ENCODE measurements around the gene MAGEH1.
"Not testable (repeated sequence)": the region's sequence is repeated elsewhere in the genome, so short reads cannot be mapped to it uniquely, and the experiment has no call there.

The MAGEH1 gene

GRCh38 chrX:55451990-55452832 lies at the start of gene MAGEH1:
Gene MAGEH1, plus strand, starts transcription at chrX:55452127. Its CDS starts 248 bp downstream, at chrX:55452375.
- peak; percentile 24 for DNase-seq

DNA sequence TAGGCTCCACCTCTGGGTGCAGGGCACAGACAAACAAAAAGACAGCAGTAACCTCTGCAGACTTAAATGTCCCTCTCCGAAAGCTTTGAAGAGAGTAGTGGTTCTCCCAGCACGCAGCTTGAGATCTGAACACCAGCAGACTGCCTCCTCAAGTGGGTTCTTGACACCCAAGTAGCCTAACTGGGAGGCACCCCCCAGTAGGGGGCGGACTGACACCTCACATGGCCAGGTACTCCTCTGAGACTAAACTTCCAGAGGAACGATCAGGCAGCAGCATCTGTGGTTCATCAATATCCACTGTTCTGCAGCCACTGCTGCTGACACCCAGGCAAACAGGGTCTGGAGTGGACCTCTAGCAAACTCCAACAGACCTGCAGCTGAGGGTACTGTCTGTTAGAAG lies 24.8 kb upstream of the MAGEH1 start:
- DNase-seq, result not testable (repeated sequence)

DNA sequence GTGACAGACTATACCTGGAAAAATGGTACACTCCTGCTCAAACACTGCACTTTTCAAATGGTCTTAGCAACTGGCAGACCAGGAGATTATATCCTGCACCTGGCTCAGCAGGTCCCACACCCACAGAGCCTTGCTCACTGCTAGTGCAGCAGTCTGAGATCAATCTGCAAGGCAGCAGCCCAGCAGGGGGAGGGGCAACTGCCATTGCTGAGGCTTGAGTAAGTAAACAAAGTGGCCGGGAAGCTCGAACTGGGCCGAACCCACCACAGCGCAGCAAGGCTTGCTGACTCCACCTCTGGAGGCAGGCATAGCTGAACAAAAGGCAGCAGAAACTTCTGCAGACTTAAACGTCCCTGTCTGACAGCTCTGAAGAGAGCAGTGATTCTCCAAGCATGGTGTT lies 8.5 kb upstream of the MAGEH1 start:
- not testable (repeated sequence) for DNase-seq

DNA sequence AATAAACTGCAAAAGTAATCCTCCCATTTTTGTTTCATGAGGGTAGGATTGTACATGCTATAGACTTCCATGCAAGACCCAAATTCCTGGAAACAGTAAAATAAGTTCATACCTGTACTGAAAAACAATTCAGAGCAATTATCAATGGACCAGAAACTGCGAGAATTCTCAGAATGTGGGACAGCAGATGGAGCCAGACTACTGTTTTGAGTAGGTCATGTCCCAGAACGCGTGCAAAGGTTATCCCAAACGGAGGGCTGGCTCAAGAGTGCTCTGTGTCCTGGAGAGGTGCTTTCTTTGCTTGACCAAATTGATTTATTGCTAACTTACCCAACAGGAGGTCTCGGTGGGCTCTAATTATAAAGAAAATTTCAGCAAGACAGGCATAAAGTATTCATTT lies 1.7 kb upstream of the MAGEH1 start:
- no peak for DNase-seq

DNA sequence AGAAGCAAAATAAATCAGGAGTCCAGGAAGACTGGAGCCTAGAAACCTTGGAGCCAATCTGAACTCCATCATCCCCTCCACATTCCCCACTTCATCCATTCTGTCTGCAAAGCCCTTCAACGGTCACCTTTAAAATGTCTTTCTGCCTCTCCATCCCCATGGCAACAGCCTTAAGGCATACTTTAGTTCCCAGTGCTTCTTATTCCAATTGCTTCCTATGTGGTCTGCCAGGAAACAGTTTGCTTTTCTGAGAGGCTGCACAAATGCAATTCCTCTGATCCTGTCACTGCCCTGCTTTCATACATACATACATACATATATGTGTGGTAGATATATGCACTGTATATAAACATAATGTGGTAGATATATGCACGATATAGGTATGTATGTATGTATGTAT lies 786 bp upstream of the MAGEH1 start:
- DNase-seq, result no peak

DNA sequence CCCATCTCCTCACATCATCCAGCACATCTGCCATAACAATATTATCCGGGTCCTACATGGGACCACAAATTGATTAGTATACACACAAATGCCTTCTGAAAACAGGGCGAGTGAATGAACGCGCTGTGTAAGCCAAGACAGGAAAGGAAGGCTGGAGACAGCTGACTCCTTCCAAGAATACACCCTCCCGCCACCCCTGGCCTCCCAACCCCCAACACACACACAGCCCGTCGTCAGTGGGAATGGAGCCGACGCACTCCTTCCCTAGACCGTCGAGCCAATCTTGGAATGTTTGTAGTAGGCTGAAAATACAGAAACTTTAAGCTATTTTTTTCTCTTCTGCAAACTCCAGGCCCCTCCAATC lies 319 bp upstream of the MAGEH1 start:
- no peak for DNase-seq

DNA sequence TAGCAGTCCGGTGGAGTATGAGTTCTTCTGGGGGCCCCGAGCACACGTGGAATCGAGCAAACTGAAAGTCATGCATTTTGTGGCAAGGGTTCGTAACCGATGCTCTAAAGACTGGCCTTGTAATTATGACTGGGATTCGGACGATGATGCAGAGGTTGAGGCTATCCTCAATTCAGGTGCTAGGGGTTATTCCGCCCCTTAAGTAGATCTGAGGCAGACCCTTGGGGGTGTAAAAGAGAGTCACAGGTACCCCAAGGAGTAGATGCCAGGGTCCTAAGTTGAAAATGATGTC lies 852 bp downstream of the MAGEH1 start:
- no peak for DNase-seq

GRCh38 chrX:55455708-55456107 lies 3.8 kb downstream of the MAGEH1 start:
- not testable (repeated sequence) for DNase-seq

GRCh38 chrX:55459426-55459825 lies 7.5 kb downstream of the MAGEH1 start:
- not testable (repeated sequence) for DNase-seq

DNA sequence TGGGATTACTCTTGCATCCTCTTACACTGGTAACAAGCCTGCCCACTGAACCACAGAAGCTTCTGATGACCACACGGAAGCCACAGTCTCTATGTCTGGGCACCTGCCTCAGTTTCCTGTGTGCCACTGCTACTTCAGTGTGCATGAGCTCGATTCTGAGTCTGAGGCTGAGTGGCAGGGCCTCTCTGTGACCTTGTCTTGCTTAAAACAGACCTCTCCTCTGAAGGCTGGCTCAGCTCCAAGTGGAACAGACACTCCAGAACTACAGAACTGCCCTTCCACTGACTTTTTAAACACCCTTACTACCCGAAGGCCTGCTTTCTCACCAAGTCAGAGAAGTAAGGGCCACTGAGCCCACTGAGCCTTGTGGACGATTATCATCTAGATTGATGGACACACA lies 8.0 kb downstream of the MAGEH1 start:
- DNase-seq, result not testable (repeated sequence)

DNA sequence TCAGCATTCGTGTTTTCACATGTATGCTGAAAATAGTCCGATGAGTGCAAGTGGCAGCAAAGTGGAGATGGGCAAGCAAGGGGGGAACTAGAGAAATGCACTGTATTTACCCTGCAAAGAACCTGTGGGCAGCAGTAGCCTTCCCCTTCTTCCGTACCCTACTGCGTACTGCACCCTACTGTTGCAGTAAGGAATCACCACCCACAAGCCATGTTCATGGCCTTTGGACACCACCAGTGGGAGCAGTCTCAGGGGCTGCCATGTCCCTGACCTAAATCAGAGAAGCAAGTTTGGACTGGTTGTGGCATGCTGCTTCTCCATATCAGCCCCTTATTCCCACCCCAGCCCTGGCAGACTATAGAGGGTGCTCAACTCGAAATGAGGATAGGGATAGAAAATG lies 12.1 kb downstream of the MAGEH1 start:
- DNase-seq, result not testable (repeated sequence)

GRCh38 chrX:55465108-55465507 lies 13.2 kb downstream of the MAGEH1 start:
- not testable (repeated sequence) for DNase-seq

GRCh38 chrX:55465791-55466190 lies 13.9 kb downstream of the MAGEH1 start:
- not testable (repeated sequence) for DNase-seq

- DNase-seq, result not testable (repeated sequence)
Observed at GRCh38 chrX:55479956-55480355, 28.0 kb downstream of the MAGEH1 start.

GRCh38 chrX:55480390-55481062 lies 28.6 kb downstream of the MAGEH1 start:
- no peak for DNase-seq

DNA sequence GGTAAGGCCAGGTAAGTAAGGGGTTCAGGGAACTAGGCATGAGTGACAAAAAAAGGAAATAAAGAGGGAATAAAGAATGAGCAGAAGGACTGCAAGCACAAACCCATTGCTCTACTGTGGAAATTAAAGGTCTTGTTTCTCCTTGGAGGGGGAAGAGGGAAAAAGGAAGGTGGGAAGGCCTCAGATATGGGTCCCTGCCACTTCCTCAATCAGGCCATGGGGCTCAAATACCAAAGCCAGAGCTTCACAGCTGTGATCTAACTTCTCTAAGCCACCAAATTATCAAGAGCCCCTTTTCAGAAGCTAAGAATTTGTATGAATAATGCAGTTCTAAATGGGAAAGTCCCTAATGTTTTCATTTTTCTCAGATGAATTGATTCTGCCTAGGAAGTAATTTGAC lies 33.0 kb downstream of the MAGEH1 start:
- DNase-seq, result no peak

DNA sequence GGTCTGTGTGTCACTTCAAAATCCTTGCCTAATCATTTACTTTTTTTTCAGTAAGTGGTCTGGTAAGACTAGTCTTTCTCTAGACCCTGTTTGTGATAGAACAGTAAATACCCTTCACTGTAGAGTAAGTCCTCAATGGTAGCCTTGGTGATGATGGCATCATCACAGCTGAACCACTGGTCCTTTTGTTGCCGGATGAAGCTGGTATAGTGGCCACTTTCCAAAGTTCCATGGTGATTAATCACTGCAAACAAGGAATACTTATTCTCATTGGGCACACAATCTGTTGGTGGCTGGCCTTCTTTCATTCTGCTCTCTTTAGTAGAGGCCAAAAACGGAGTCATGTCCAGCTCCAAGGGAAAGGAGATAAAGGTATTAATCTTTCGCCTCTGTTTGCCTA lies 34.8 kb downstream of the MAGEH1 start:
- no peak for DNase-seq

DNA sequence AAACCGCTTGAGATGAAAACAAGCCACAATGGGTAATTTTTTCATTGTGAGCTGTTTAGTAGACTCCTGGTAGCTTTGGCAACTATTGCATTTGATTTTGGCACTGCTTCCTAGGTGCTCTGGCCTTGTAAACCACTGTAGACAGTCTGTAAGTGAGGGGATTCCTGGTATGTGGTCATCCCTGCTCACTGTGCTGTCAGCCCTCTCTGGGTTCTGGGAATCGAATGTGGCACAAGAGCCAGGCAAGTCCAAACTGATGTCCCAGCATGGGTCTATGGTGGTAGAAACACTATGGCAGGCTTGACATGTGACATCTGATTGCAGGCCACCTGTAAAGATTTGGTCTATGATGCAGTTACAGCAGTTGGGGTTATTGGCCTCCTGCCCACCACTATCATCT lies 35.2 kb downstream of the MAGEH1 start:
- DNase-seq, result no peak

- DNase-seq, result peak; percentile 7
Observed at GRCh38 chrX:55488006-55488592, 36.2 kb downstream of the MAGEH1 start.

- DNase-seq, result peak; percentile 30
Observed at GRCh38 chrX:55488593-55489313, 36.8 kb downstream of the MAGEH1 start.

GRCh38 chrX:55489314-55490009 lies 37.5 kb downstream of the MAGEH1 start, which contains the start of gene USP51:
Gene USP51, minus strand, starts transcription at chrX:55489848. Its CDS starts 909 bp downstream, at chrX:55488939.
- DNase-seq, result no peak

DNA sequence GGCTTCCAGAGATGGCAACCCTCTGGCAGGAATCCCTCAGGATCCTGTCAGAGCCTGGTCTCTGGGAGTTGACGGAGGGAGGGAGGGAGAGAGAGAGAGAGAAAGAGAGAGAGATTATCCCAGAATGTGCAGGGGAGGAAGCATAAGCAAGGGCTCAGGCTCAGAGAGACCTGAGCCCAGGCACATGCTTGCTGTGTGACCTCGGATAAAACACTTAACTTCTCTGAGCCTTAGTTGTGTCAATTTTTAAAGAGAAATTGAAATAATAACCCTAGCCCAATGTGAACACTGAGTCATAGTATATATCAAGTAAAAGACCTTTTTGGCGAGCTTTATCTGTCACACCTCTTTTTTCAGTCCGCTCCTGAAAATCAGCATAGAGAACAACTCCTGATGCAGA lies 38.2 kb downstream of the MAGEH1 start:
- no peak for DNase-seq

DNA sequence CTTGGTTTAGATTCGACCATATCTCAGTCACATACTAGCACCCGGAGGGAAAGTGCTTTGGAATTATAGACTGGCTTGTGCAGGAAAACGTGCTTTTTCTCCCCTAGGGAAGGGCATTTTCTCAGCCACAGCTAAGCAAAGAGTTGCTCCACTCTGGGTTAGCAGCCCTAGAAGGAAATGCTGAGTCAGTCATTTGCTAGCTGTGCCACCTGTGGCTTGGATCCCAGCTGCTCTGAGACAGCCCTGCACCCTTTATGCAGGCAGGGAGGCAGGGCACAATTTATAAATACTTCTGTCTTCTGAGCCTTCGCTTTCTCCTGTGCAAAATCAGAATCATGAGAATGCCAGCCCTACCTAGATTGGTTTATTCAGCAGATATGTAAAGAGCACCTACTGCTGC lies 39.0 kb downstream of the MAGEH1 start:
- DNase-seq, result no peak

Measured in NK-92 treated with Interleukin-12 subunit alpha and Interleukin-12 subunit beta, amount 100 ng/mL, for 24 hours (cell line).